ENCODE data around the gene ARHGEF11.

GRCh38 chr1:157025856-157026255 is 19.7 kb downstream of the ARHGEF11 start:
- TF ChIP-seq CTCF (IDR thresholded peaks at IDR 0.05) (no peak), POLR2AphosphoS5 (IDR thresholded peaks at IDR 0.05) (no peak), POLR2A (IDR thresholded peaks at IDR 0.05) (no peak)
